ENCODE measurements around the gene C1orf210. TPM values are rescaled to one million over a fixed set of nuclear protein-coding genes. Genes with fewer than 3 reads are reported as not detected.

The C1orf210 gene
- total and polyA plus RNA-seq, 10 donors: not detected

DNA sequence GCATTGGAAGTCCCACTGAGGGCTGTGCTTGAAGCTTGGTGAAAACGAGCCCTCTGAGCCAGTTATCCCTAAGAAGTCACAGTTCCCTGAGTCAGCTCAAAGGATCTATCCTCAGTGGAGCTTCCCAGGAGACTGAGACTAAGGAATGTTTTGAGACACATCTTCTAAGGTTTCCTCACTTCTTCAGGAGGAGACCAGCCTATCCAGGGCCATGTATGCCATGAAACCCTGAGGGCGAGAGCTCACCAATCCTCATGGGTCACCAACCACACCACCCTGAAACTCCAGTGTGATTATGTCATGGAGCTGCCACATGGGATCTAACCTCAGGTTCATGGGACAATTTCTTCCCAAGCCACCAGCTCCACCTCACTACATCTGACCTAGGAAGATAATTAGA is 7.8 kb upstream of the C1orf210 start:
- no peak for DNase-seq
- 83 to 94% (median 89%) methylated on average over 2 of the region's 2 CpGs for WGBS, 5 donors
- TF ChIP-seq POLR2A (IDR thresholded peaks at IDR 0.05): no peak
- TF ChIP-seq, protein P1, sequence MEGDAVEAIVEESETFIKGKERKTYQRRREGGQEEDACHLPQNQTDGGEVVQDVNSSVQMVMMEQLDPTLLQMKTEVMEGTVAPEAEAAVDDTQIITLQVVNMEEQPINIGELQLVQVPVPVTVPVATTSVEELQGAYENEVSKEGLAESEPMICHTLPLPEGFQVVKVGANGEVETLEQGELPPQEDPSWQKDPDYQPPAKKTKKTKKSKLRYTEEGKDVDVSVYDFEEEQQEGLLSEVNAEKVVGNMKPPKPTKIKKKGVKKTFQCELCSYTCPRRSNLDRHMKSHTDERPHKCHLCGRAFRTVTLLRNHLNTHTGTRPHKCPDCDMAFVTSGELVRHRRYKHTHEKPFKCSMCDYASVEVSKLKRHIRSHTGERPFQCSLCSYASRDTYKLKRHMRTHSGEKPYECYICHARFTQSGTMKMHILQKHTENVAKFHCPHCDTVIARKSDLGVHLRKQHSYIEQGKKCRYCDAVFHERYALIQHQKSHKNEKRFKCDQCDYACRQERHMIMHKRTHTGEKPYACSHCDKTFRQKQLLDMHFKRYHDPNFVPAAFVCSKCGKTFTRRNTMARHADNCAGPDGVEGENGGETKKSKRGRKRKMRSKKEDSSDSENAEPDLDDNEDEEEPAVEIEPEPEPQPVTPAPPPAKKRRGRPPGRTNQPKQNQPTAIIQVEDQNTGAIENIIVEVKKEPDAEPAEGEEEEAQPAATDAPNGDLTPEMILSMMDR (IDR thresholded peaks at IDR 0.05 in 8 of 11, conservative IDR thresholded peaks at IDR 0.05 in 3 of 11): no peak
- TF ChIP-seq POLR2AphosphoS5 (IDR thresholded peaks at IDR 0.05): no peak
- no peaks in the 10 kb centered on the region for H3K27me3 ChIP-seq (replicated peaks in 1 of 7)
- H3K4me1 ChIP-seq: peaks cover 0 to 22% (median 16%) of the 10 kb centered on the region in 6 donors
- no peak overlapping the region for H3K27ac ChIP-seq
- no peaks in the 10 kb centered on the region for H3K9me3 ChIP-seq
- H3K36me3 ChIP-seq: no peaks in the 10 kb centered on the region
- intact Hi-C loops (cut with DNase I; ENCODE audit: low total_unique reads): no loop called here
- no peak overlapping the region for H3K4me3 ChIP-seq

DNA sequence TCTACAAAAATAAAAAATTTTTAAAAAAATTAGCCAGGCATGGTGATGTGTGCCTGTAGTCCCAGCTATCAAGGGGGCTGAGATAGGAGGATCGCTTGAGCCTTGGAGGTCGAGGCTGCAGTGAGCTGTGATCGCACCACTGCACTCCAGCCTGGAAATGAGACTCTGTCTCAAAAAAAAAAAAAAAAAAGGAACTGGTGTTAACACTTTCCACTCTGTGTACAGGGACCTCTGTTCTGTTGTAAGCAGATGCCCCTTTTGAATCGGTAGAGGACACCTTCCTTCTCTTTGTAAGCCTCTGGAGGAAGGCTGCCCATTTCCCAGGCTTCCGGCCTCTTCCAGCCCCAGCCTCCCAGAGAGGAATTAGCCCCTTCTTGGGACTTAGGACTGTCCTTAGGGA is 7.3 kb upstream of the C1orf210 start:
- intact Hi-C loops (cut with DNase I; ENCODE audit: low total_unique reads): no loop called here
- H3K4me3 ChIP-seq: no peak overlapping the region
- no peak overlapping the region for H3K27ac ChIP-seq
- DNase-seq: no peak
- peaks cover 0 to 22% (median 16%) of the 10 kb centered on the region in 6 donors for H3K4me1 ChIP-seq
- H3K27me3 ChIP-seq (replicated peaks in 1 of 7): no peaks in the 10 kb centered on the region
- TF ChIP-seq POLR2A (IDR thresholded peaks at IDR 0.05): no peak
- WGBS, 5 donors: 59 to 80% (median 72%) methylated on average over 5 of the region's 5 CpGs
- H3K9me3 ChIP-seq: no peaks in the 10 kb centered on the region
- H3K36me3 ChIP-seq: no peaks in the 10 kb centered on the region

- no peaks in the 10 kb centered on the region for H3K9me3 ChIP-seq
- peaks cover 0 to 22% (median 16%) of the 10 kb centered on the region in 6 donors for H3K4me1 ChIP-seq
- H3K4me3 ChIP-seq: no peak overlapping the region
- no peaks in the 10 kb centered on the region for H3K27me3 ChIP-seq (replicated peaks in 1 of 7)
- no peak for DNase-seq
- TF ChIP-seq POLR2AphosphoS5 (IDR thresholded peaks at IDR 0.05) (no peak), POLR2A (IDR thresholded peaks at IDR 0.05) (no peak)
- TF ChIP-seq, protein P1 (IDR thresholded peaks at IDR 0.05 in 8 of 11, conservative IDR thresholded peaks at IDR 0.05 in 3 of 11): no peak
- no peak overlapping the region for H3K27ac ChIP-seq
- intact Hi-C loops (cut with DNase I; ENCODE audit: low total_unique reads): no loop called here
- WGBS, 5 donors: 83 to 94% (median 86%) methylated on average over 7 of the region's 7 CpGs
- H3K36me3 ChIP-seq: no peaks in the 10 kb centered on the region
Measured at GRCh38 chr1:43292216-43292615, 6.8 kb upstream of the C1orf210 start.

DNA sequence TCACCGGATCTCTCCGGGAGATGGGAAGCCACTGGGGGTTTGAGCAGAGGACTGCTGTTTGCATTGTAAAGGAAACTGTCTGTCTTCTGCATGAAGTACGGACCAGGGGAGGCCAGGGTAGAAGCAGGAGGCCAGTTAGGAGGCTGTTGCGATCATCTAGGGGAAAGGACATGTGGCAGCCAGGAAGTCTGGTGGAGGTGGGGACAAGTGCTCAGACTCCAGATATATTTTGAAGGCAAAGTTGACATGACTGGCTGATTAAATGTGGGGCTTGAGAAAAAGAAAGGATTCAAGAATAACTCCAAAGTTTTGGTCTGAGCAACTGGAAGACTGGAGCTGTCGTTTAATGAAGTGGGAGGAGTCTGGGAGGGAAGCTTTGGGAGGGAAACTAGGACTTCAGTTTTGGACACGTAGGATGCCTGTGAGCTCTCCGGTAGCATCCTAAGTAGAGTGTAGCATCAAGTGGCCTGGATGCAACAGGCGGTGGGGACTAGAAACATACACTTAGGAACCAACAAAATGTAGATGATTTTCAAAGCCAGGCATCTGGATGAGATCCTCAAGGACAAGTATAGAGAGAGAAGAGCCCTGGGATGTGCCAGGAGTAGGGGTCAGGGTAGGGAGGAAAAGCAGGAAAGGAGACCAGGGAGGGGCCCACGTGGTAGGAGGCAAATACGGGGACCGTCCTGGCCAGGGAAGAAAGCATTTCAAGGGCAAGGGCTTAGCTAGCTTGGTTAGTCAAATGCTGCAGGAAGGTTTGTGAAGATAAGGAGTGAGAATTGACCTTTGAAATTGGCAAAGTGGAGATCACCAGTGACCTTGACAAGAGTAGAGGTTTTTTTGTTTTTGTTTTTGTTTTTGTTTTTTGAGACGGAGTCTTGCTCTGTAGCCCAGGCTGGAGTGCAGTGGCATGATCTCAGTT is 3.7 kb upstream of the C1orf210 start:
- intact Hi-C loops (cut with DNase I; ENCODE audit: low total_unique reads): no loop called here
- no peaks in the 10 kb centered on the region for H3K27me3 ChIP-seq (replicated peaks in 1 of 7)
- H3K9me3 ChIP-seq: no peaks in the 10 kb centered on the region
- no peak overlapping the region for H3K4me3 ChIP-seq
- WGBS, 5 donors: 64 to 80% (median 72%) methylated on average over 12 of the region's 12 CpGs
- DNase-seq: no peak
- H3K36me3 ChIP-seq: no peaks in the 10 kb centered on the region
- no peak for TF ChIP-seq POLR2AphosphoS5 (IDR thresholded peaks at IDR 0.05)
- no peaks in the 10 kb centered on the region for H3K4me1 ChIP-seq
- no peak overlapping the region for H3K27ac ChIP-seq

DNA sequence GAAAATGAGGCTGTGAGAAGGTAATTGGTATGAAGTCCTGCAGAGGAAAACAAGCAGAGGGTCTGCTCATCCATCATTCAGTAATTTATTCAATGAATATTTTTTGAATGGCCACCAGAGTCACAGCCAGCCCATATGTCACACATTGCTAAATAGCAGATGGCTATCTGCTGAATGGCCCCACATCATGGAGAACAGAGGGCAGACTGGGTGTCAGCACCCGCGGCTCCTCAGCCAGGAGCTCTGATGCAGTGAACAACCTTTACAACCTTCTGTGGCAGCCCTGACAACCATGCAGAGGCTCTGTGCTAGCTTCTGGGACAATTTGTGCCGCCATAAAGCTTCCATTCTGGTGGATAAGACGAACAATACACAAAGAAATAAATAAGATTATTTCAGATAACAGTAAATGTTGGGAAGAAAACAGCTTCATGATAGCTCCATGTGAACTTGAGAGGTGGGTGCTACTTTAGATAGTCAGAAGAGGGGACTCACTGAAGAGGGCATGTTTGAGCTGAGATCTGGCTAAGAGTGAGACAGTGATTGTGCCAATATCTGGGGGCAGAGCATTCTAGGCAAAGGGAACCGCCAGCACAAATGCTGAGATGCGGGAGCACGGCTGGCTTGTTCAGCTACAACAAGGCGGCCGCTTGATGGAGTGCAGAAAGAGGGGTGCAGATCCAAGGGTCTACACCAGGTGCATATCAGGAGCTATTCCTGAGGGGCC is 2.8 kb upstream of the C1orf210 start:
- intact Hi-C loops (cut with DNase I; ENCODE audit: low total_unique reads): no loop called here
- DNase-seq: no peak
- 87 to 98% (median 91%) methylated on average over 9 of the region's 9 CpGs for WGBS, 5 donors

More for the DNA sequence above, 2.8 kb upstream of the C1orf210 start:
- H3K36me3 ChIP-seq: no peaks in the 10 kb centered on the region
- H3K27ac ChIP-seq: no peak overlapping the region
- no peak overlapping the region for H3K4me3 ChIP-seq
- H3K27me3 ChIP-seq (replicated peaks in 1 of 7): no peaks in the 10 kb centered on the region
- TF ChIP-seq POLR2A (IDR thresholded peaks at IDR 0.05) (no peak), POLR2AphosphoS5 (IDR thresholded peaks at IDR 0.05) (no peak)
- TF ChIP-seq, protein P1 (IDR thresholded peaks at IDR 0.05 in 8 of 11, conservative IDR thresholded peaks at IDR 0.05 in 3 of 11): no peak
- H3K4me1 ChIP-seq: no peaks in the 10 kb centered on the region
- H3K9me3 ChIP-seq: no peaks in the 10 kb centered on the region

All from spleen (tissue), 11 donors.